ENCODE results near the gene SCG5. TPM values are rescaled to one million over a fixed set of nuclear protein-coding genes. Genes with fewer than 3 reads are reported as not detected.

Gene SCG5
- total RNA-seq, 1 donor from 2014 or later = 25.1 TPM

DNA sequence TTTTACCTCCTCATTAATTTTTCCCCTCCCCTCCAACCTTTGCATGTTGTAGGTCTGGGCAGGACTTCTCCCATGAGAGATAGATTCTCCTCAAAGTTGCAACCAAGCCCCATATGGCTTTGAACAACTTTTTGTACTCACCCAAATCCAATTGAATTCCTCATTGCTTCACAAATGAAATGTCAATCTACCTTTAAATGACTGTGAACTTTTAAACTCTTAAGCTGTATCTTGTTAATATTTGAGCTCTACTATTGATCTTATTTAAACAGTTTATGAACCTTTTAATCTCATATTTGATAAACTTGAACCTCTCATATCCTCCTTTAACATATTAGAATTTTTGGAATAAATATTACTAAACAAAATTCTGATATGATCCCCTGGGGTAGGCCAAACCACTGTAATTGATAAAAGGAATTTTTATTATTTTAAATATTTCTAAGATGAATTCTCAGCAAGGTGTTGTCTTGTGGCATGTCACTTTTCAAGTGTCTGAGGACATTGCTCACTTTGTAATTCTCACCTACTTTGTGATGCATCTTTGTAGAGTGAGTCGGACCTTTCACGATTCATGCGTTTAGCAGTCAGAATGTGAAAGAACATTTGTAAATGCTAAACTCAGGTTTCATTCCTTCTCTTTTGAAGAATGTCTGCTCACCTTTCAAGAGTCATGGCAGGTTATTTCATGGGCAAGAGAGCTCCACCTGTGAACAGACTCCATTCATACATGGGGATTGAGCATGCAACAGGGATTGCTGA, 52.9 kb downstream of the SCG5 start:
- Mint-ChIP-seq H3K4me3 (no peak overlapping the region), H3K9me3 (peaks cover 6% of the 10 kb centered on the region), H3K36me3 (ENCODE audit: low read depth) (peaks cover 15% of the 10 kb centered on the region), H3K27me3 (ENCODE audit: low read depth) (no peaks in the 10 kb centered on the region), H3K27ac (ENCODE audit: unreplicated experiment) (no peak overlapping the region), H3K4me1 (no peaks in the 10 kb centered on the region)
- DNase-seq (ENCODE audit: low read depth, low spot score) = no peak
- TF ChIP-seq, protein P1, sequence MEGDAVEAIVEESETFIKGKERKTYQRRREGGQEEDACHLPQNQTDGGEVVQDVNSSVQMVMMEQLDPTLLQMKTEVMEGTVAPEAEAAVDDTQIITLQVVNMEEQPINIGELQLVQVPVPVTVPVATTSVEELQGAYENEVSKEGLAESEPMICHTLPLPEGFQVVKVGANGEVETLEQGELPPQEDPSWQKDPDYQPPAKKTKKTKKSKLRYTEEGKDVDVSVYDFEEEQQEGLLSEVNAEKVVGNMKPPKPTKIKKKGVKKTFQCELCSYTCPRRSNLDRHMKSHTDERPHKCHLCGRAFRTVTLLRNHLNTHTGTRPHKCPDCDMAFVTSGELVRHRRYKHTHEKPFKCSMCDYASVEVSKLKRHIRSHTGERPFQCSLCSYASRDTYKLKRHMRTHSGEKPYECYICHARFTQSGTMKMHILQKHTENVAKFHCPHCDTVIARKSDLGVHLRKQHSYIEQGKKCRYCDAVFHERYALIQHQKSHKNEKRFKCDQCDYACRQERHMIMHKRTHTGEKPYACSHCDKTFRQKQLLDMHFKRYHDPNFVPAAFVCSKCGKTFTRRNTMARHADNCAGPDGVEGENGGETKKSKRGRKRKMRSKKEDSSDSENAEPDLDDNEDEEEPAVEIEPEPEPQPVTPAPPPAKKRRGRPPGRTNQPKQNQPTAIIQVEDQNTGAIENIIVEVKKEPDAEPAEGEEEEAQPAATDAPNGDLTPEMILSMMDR (conservative IDR thresholded peaks at IDR 0.05) = no peak

DNA sequence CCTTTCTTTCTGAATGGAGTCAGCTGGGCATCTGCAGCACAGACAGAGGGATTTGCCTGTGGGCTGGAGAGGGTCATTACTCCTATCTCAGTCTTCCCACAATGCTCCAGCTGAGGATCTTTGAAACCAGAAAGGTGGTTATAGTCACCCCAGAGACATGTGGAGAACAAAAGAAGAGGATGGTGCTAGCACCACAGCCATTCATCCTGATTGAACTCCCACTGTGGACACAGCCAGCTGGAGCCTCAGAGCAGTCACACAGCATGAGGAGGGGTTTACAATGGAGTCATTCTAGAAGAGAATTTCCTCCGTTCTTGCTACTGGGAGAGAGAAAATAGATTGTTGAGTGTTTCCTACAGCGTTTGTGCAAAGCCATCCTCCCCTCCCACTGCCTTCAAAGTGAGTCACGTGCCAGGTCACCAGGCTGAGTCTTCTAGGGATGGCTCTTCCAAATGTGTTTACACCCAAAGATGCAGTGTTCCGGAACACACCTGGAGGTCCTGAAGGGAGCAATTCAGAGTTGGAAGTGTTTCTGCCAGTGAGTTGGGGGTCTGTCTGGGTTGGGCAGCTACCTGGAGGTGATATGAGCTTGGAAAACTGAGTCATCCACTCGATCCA, 57.4 kb downstream of the SCG5 start:
- Mint-ChIP-seq H3K36me3 (ENCODE audit: low read depth) (peaks cover 6% of the 10 kb centered on the region), H3K4me1 (no peaks in the 10 kb centered on the region), H3K4me3 (no peak overlapping the region), H3K27ac (ENCODE audit: unreplicated experiment) (peak overlapping the region; percentile 45), H3K9me3 (peaks cover 2% of the 10 kb centered on the region), H3K27me3 (ENCODE audit: low read depth) (no peaks in the 10 kb centered on the region)
- TF ChIP-seq, protein P1 (conservative IDR thresholded peaks at IDR 0.05) = no peak
- DNase-seq (ENCODE audit: low read depth, low spot score) = no peak

DNA sequence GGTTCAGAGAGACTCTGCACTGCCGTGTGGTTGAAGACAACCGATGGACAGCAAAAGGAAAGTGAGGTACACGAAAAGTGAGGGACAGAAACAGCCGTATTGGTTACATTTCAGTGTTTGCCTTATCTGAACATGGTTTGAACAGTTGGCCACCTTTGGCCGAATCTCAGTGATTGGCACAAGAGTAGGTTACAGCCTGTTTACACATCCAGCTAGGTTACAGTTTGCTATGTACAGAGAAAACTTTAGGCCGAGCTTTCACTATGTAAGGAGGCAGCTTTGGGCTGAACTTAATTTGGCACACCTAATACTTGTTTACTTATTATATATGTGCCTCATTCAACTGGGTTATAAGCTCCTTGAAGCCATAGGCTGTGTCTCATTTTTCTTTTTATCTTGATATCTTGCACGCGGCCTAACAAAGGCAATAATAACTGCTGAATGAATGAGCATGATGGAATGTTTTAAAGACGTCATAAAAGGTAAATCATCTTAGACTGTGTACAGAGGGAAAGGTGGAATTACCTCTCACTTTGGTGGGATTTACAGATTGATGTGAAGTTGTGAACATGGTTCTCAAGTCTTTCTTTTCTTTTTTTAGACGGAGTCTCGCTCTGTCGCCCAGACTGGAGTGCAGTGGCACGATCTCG, 59.1 kb downstream of the SCG5 start:
- H3K27ac Mint-ChIP-seq (ENCODE audit: unreplicated experiment) = no peak overlapping the region
- DNase-seq (ENCODE audit: low read depth, low spot score) = no peak
- no peaks in the 10 kb centered on the region for H3K4me1 Mint-ChIP-seq
- H3K27me3 Mint-ChIP-seq (ENCODE audit: low read depth) = peaks cover 2% of the 10 kb centered on the region
- peaks cover 2% of the 10 kb centered on the region for H3K9me3 Mint-ChIP-seq
- peaks cover 6% of the 10 kb centered on the region for H3K36me3 Mint-ChIP-seq (ENCODE audit: low read depth)
- TF ChIP-seq, protein P1 (conservative IDR thresholded peaks at IDR 0.05) = no peak
- H3K4me3 Mint-ChIP-seq = no peak overlapping the region

GRCh38 chr15:32701863-32702262, 60.4 kb downstream of the SCG5 start:
- Mint-ChIP-seq H3K36me3 (ENCODE audit: low read depth) (peaks cover 6% of the 10 kb centered on the region), H3K4me3 (no peak overlapping the region), H3K4me1 (no peaks in the 10 kb centered on the region), H3K27me3 (ENCODE audit: low read depth) (peaks cover 2% of the 10 kb centered on the region), H3K9me3 (peaks cover 2% of the 10 kb centered on the region), H3K27ac (ENCODE audit: unreplicated experiment) (no peak overlapping the region)
- no peak for DNase-seq (ENCODE audit: low read depth, low spot score)
- TF ChIP-seq, protein P1 (conservative IDR thresholded peaks at IDR 0.05) = no peak

DNA sequence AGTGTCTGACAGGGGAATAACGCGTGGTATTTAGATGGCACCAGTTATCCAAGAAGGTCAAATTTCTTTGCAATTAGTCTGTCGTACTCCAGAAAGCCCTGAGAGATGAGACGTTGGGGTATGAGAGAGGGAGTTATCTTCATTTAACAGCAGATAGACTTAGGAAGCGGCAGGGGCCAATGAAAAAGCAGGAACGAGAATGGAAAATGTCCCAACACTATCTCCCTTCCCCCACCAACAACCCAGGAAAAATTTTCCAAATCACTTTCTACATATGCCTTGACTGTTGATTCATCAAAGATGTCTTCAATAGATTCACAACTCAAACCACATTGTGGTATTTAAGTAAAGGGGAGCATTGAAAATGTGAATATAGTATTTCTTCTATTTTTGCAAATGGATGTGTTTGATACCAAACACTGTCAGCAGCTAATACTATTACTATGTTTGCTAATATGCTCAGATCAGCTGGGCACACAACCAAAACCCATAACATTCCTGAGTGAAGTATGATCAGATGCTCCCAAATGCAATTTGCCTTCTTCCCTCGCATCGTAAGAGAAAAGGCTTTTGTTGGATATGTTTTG, 63.0 kb downstream of the SCG5 start:
- TF ChIP-seq, protein P1 (conservative IDR thresholded peaks at IDR 0.05) = no peak
- Mint-ChIP-seq H3K9me3 (no peaks in the 10 kb centered on the region), H3K27me3 (ENCODE audit: low read depth) (peaks cover 17% of the 10 kb centered on the region), H3K4me1 (no peaks in the 10 kb centered on the region), H3K4me3 (no peak overlapping the region), H3K27ac (ENCODE audit: unreplicated experiment) (no peak overlapping the region), H3K36me3 (ENCODE audit: low read depth) (no peaks in the 10 kb centered on the region)
- no peak for DNase-seq (ENCODE audit: low read depth, low spot score)

Data from neural crest cell (in vitro differentiated cells).